Gastrocnemius medialis (tissue), 4 donors: ENCODE results near the gene KHDC3L. TPM values are rescaled to one million over a fixed set of nuclear protein-coding genes. Genes with fewer than 3 reads are reported as not detected.

Experiments used
- ATAC-seq, 2 donors: fragments of 150-250 bp; one replicate each; pipeline ENCODE4 v1.9.1; 2016
- DNase-seq, 2 donors: peaks; one replicate each; pipeline ENCODE4 v3.0.0-alpha.2; 2019
- H3K27ac ChIP-seq, 4 donors: fragments of 200-600 bp; sonication (generic); 1 replicate in 1 of 4; 2 replicates in 3 of 4; pipeline ENCODE4 v1.5.1; 2016 to 2018; ENCODE audit warnings: mild to moderate bottlenecking in 2 of 4, moderate library complexity in 1 of 4
- H3K27me3 ChIP-seq, 3 donors: fragments of 200-600 bp; sonication (generic) in 2 of 3; 1 replicate in 1 of 3; 2 replicates in 2 of 3; pipeline versions ENCODE4 v1.5.1 to v1.6.0; 2016 to 2019; ENCODE audit warnings: mild to moderate bottlenecking in 1 of 3, moderate library complexity in 1 of 3
- H3K36me3 ChIP-seq, 2 donors: fragments of 200-600 bp; sonication (generic) in 1 of 2; one replicate each; pipeline ENCODE4 v1.5.1; 2017 to 2018
- H3K4me1 ChIP-seq, 2 donors: fragments of 200-600 bp; sonication (generic) in 1 of 2; one replicate each; pipeline ENCODE4 v1.5.1; 2016 to 2017; ENCODE audit warnings: mild to moderate bottlenecking in 2 of 2
- H3K4me3 ChIP-seq, 4 donors: fragments of 200-600 bp; sonication (generic) in 3 of 4; 1 replicate in 1 of 4; 2 replicates in 3 of 4; pipeline ENCODE4 v1.5.1; 2016 to 2019; ENCODE audit warnings: mild to moderate bottlenecking in 2 of 4
- H3K9me3 ChIP-seq, 3 donors: fragments of 200-600 bp; sonication (generic) in 2 of 3; 1 replicate in 1 of 3; 2 replicates in 2 of 3; pipeline ENCODE4 v1.5.1; 2016 to 2019
- CTCF ChIP-seq, 5 experiments: fragments of 450-650 bp in 3 of 5; fragments of 200-600 bp in 2 of 5; sonication (generic) in 2 of 5; IDR thresholded peaks in 4 of 5; conservative IDR thresholded peaks in 1 of 5; 1 replicate in 4 of 5; 2 replicates in 1 of 5; pipeline ENCODE4 v1.5.1; 2016 to 2019; ENCODE audit warnings: antibody characterized with exemption in 5 of 5, mild to moderate bottlenecking in 3 of 5, moderate library complexity in 3 of 5
- POLR2A ChIP-seq, 2 donors: fragments of 450-650 bp; IDR thresholded peaks; one replicate each; pipeline ENCODE4 v1.6.1; 2017; ENCODE audit warnings: antibody characterized with exemption in 2 of 2, mild to moderate bottlenecking in 2 of 2, moderate library complexity in 2 of 2
- in situ Hi-C, 4 donors: fragments of 200-750 bp; cut with MboI; loops; one replicate each; pipeline versions ENCODE4 v1.15.0 to v1.8.0; 2017; ENCODE audit warnings: low sequenced_read_pairs in 4 of 4
- intact Hi-C: fragments of 100-400 bp; cut with DNase I; formaldehyde crosslinking; loops from one replicate; pipeline ENCODE4 v1.15.1; 2023; ENCODE audit warnings: low total_unique reads
- total RNA-seq, 4 donors: library from RNA; depleted of rRNA; stranded (reverse); fragments of >200 nt; gene quantifications; one replicate each; pipeline versions ENCODE4 v1.1.0 to v1.2.3, GENCODE V29; 2016

Gene KHDC3L
- total RNA-seq = not detected

GRCh38 chr6:73362358-73362757 is at the start of gene KHDC3L:
KHDC3L (plus strand) TSS chr6:73362658; CDS start chr6:73362730, 72 bp downstream.
- Histone ChIP-seq H3K4me1 (no peaks in the 10 kb centered on the region), H3K4me3 (no peak within 1 kb of the TSS), H3K36me3 (no peaks in the 10 kb centered on the region), H3K9me3 (no peaks in the 10 kb centered on the region), H3K27ac (no peak within 1 kb of the TSS), H3K27me3 (no peaks in the 10 kb centered on the region)
- TF ChIP-seq POLR2A (IDR thresholded peaks at IDR 0.05) (no peak), CTCF (IDR thresholded peaks at IDR 0.05 in 4 of 5, conservative IDR thresholded peaks at IDR 0.05 in 1 of 5) (no peak)
- intact Hi-C loops = no loop called here
- no peak for DNase-seq
- ATAC-seq = no peak
- in situ Hi-C loops = no loop called here

GRCh38 chr6:73314577-73315492 is 47.6 kb upstream of the KHDC3L start:
- DNase-seq = no peak
- H3K36me3 ChIP-seq = no peaks in the 10 kb centered on the region
- in situ Hi-C loops (no loop called here), intact Hi-C loops (no loop called here)
- H3K4me3 ChIP-seq = no peak overlapping the region
- peaks cover 15 to 40% (median 25%) of the 10 kb centered on the region in 3 donors for H3K27me3 ChIP-seq
- no peak for ATAC-seq
- peaks cover 3 to 5% of the 10 kb centered on the region in 2 donors for H3K4me1 ChIP-seq
- no peak overlapping the region for H3K27ac ChIP-seq
- TF ChIP-seq CTCF (IDR thresholded peaks at IDR 0.05 in 4 of 5, conservative IDR thresholded peaks at IDR 0.05 in 1 of 5) (no peak), POLR2A (IDR thresholded peaks at IDR 0.05) (no peak)
- no peaks in the 10 kb centered on the region for H3K9me3 ChIP-seq

- Histone ChIP-seq H3K4me1 (no peaks in the 10 kb centered on the region), H3K36me3 (no peaks in the 10 kb centered on the region), H3K27me3 (no peaks in the 10 kb centered on the region), H3K9me3 (no peaks in the 10 kb centered on the region), H3K4me3 (no peak overlapping the region), H3K27ac (no peak overlapping the region)
- ATAC-seq = no peak
- DNase-seq = no peak
- TF ChIP-seq POLR2A (IDR thresholded peaks at IDR 0.05) (no peak), CTCF (IDR thresholded peaks at IDR 0.05 in 4 of 5, conservative IDR thresholded peaks at IDR 0.05 in 1 of 5) (no peak)
- in situ Hi-C loops (no loop called here), intact Hi-C loops (no loop called here)
Measured at GRCh38 chr6:73323323-73323722, 39.1 kb upstream of the KHDC3L start.

- no peak for DNase-seq
- Histone ChIP-seq H3K4me1 (no peaks in the 10 kb centered on the region), H3K27me3 (no peaks in the 10 kb centered on the region), H3K4me3 (no peak overlapping the region), H3K36me3 (no peaks in the 10 kb centered on the region), H3K9me3 (no peaks in the 10 kb centered on the region), H3K27ac (no peak overlapping the region)
- no peak for ATAC-seq
- intact Hi-C loops (loop anchor here (2.0 kb wide), 1 partner anchor 913 kb away; no protein-coding TSS in a partner anchor), in situ Hi-C loops (no loop called here)
- TF ChIP-seq CTCF (IDR thresholded peaks at IDR 0.05 in 4 of 5, conservative IDR thresholded peaks at IDR 0.05 in 1 of 5) (no peak), POLR2A (IDR thresholded peaks at IDR 0.05) (no peak)
Measured at GRCh38 chr6:73325656-73326055, 36.8 kb upstream of the KHDC3L start.
